ENCODE results near the gene SH3BP4.

DNA sequence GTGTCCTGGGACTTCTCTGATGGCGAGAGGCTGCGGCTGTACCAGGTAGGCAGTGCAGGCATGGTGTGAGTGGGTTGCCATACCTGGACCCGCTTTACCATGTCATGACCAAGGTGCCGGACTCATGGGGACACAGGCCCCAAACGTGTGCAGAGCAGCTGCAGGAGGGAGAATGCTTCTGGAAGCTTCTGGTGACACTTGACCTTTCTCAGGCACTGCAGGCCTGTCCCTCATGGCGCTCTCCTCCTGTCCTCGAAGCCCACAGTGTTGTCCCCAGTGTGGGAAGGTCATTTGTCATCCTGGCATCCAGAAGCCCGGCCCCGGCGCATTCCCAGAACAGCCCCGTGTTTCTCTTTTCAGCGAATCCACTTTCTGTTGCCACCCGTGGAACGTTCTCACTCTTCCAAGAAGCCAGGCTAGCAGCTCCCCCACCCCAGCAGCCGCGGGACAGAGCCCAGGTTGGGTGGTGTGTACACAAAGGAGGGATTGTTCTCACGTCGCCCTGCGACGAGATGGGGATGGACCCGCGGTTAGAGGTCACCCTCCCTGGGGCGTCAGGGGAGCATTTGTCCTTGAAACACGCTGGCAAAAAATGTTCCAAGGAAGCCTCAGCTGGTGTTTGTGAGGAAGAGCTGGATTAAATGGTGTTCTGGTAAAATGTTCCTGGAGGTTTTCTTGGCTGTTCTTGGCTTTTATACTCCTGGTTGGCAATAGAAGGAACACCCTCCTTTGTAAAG is 43.7 kb downstream of the SH3BP4 start:
- TF ChIP-seq, protein P1, sequence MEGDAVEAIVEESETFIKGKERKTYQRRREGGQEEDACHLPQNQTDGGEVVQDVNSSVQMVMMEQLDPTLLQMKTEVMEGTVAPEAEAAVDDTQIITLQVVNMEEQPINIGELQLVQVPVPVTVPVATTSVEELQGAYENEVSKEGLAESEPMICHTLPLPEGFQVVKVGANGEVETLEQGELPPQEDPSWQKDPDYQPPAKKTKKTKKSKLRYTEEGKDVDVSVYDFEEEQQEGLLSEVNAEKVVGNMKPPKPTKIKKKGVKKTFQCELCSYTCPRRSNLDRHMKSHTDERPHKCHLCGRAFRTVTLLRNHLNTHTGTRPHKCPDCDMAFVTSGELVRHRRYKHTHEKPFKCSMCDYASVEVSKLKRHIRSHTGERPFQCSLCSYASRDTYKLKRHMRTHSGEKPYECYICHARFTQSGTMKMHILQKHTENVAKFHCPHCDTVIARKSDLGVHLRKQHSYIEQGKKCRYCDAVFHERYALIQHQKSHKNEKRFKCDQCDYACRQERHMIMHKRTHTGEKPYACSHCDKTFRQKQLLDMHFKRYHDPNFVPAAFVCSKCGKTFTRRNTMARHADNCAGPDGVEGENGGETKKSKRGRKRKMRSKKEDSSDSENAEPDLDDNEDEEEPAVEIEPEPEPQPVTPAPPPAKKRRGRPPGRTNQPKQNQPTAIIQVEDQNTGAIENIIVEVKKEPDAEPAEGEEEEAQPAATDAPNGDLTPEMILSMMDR (IDR thresholded peaks at IDR 0.05): no peak
- TF ChIP-seq POLR2AphosphoS5 (IDR thresholded peaks at IDR 0.05): no peak
- TF ChIP-seq POLR2A (IDR thresholded peaks at IDR 0.05): no peak
- TF ChIP-seq EP300 (IDR thresholded peaks at IDR 0.05): no peak
